Activated T-helper 1 cell treated with anti-CD3 and anti-CD28 coated beads, Interleukin-2, amount 50 U/mL, for 16 hours (primary cell): ENCODE measurements around the gene RELCH.

Experiments
- DNase-seq, 2 donors: peaks; one replicate each; pipeline ENCODE4 v3.0.0-alpha.2; 2020; ENCODE audit warnings: low read depth in 1 of 2, low spot score in 1 of 2

The RELCH gene

DNA sequence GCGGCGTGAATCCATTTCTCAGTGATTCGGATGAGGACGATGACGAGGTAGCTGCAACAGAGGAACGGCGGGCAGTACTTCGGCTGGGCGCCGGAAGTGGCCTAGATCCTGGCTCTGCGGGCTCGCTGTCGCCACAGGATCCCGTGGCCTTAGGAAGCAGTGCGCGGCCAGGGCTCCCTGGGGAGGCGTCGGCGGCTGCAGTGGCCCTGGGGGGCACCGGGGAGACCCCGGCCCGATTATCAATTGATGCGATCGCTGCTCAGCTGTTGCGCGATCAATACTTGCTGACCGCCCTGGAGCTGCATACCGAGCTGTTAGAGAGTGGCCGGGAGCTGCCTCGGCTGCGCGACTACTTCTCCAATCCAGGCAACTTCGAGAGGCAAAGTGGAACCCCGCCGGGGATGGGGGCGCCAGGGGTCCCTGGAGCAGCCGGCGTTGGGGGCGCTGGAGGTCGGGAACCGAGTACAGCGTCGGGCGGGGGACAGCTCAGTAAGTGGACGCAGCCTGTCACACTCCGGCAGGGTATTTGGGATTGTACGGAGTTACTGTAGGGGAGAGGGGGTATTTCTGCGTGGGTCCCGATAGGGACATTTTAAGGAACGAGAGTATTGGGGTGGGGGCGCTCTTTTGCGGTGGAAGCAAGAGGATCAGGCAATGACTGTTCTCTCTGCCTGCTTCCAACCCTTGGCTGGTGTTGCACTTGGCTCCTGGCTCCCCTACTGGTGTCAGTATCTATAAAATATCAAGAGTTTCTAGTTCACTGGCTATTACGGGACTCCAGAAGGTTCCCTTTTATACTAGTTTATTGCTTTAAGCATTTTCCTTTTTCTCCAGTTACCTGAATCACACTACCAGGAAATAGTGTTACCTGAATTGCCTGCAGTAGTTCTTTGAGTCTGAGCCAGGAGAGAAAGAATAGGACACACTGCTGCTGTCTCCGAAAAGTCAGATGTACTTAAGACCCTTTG is 772 bp downstream of the RELCH start:
- DNase-seq, result peak in 1 of 2 donors; percentile 4

DNA sequence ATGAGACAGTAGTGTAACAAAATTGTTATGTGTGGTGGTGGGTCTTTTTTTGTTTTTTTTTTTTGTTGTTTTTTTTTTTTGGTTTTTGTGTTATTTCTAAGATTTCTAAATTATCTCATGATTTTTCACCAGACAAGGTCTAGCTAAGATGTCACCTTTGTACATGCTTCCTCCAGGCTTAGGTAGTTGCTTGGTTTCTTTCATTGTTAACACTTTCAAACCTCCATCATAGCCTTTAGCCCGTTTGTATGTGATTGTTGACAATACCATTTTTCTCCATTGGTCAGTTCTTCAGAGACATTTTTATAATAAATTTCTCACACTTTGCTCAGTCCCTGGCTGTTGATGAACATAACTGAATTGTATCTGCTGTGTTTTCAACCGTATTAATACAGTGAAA is 2.2 kb downstream of the RELCH start:
- DNase-seq, result no peak

DNA sequence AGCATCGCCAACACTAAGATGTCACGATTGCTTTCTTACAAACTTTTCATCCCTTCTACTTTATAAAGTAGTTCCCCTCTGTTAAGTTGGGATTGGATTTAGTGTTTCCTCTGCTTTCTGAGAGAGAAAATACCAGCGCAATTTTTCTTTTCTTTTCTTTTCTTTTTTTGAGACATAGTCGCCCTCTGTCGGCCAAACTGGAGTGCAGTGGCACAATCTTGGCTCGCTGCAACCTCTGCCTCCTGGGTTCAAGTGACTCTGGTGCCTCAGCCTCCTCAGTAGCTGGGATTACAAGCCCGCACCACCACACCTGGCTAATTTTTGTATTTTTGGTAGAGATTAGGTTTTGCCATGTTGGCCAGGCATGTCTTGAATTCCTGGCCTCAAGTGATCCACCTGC is 9.0 kb downstream of the RELCH start:
- no peak for DNase-seq

- DNase-seq, result no peak
Measured at GRCh38 chr18:62196980-62197379, 9.9 kb downstream of the RELCH start.

GRCh38 chr18:62198259-62198658 is 11.2 kb downstream of the RELCH start:
- no peak for DNase-seq

DNA sequence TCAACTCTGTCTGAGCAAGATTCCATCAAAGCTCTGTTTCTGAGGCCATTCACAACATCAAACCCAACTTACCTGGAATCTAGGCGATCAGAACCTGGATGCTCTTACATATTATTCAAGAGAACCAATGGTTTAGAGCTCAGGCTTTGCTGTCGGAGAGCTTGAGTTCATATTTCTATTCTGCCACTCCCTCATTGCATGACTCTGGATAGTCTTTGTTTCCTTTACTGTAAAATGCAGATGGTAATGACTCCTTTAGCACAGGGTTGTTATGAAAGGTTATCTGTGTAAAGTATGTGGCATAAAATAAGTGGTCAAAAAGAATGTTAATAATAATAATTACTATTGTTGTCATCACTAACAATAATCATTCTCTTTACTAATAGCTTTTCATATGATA is 12.6 kb downstream of the RELCH start:
- DNase-seq, result no peak

DNA sequence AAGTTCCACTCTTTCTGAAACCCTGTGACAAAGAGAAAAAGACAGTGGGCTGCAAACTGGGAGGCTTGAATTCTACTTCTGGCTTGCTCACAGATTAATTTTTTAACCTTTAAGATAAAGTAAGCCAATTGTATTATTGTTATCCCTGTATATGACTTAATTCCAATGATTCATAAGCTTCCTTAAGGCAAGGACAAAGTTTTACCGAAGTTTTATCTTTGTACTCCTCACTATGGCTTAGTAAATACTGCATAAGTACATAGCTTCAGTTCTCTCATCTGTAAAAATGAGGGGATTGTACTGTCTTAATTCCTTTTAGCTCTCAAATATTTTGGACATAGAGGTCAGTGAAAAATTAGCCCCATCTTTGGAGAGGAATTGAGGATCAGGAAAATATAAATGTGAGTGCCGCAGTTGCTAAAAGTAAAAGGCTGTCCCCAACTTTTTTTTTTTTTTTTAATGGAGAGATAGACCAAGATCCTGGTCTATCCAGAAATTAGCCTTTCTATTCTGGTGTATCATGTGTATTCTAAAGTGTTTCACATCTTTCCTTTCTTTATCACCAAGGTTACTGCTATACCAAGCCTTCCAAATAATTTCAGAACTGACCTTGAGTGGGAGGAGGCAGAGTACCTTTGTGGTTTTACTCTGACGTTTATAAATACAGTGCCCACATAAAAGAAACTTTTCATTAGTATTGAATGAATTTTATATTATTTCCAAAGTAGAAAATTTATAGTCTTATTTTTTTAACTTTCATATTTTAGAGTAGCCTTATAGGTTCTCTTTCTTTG is 13.3 kb downstream of the RELCH start:
- DNase-seq, result no peak

DNA sequence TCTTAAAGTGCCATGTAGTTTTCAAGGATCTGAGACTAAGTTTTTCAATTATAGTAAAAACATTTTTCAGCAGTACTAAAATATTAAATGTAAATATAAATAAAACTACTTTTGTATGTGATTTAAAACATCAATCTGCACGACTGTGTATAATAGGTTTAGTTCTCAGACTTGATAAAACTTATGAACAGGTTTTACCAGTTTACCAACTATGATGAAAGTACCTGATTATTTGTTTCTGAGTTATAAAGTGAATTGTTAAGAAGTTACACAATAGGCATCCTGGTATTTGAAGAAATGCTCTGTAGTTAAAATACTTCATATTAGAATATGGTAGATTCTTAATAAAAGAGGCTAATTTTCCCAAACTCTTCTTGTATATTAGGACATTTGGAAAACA is 14.8 kb downstream of the RELCH start:
- no peak for DNase-seq

- no peak for DNase-seq
Measured at GRCh38 chr18:62205824-62206223, 18.8 kb downstream of the RELCH start.

DNA sequence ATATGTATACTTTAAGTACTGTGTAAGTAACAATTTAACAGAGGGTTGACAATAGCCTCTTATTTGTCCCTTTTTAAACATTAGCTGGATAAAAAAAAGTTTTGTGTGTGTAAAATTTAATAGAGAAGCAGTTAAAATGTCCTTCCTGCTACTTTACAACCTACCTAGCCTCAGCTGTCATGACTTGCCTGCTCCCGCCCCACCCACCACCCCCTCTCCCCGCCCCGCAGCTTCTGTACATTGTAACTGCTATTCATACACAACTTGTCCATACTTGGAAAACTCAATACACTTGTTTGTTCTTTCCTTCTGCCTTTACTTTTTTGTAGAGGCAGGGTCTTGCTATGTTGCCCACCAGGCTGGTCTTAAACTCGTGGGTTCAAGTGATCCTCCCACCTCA is 19.5 kb downstream of the RELCH start:
- no peak for DNase-seq

GRCh38 chr18:62209046-62209445 is 22.0 kb downstream of the RELCH start:
- DNase-seq, result no peak

DNA sequence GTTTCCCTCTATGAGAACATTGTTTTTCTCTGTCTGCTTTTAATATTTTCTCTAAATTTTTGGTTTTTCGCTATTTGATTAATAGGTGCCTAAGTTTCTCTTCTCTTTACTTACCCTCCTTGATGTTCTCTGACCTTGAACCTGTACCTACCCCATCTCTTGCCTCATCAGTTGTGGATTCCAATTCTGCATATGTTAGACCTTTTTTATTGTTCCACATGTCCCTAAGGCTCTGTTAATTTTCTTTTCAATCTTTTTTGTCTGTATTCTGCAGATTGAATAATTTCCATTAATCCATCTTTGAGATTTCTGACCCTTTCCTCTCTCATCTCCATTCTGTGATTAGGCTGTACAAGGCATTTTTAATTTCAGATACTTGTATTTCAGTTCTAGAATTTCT is 23.1 kb downstream of the RELCH start:
- no peak for DNase-seq

DNA sequence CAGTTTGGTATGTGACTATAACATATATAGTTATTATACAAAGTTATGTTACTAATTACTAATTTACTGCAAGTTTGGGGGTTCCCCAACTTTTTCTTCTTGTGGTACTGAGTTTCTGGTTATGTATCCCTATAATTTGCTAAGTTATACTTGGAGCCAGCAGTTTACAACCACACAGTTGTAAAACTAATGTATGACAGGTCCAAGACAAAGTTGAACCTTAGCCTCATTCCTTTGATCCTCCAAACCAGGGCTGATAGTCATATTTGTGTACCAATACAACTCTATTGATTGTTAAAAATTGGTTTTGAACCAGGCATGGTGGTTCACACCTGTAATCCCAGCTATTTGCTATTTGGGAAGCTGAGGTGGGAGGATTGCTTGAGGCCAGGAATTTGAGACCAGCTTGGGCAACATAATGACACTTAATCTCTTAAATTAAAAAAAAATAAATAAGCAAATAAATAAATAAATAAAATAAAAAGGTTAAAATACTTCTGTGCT is 24.3 kb downstream of the RELCH start:
- DNase-seq, result no peak

GRCh38 chr18:62214790-62215189 is 27.7 kb downstream of the RELCH start:
- DNase-seq, result no peak

GRCh38 chr18:62224229-62224628 is 37.2 kb downstream of the RELCH start:
- no peak for DNase-seq

- DNase-seq, result no peak
Measured at GRCh38 chr18:62226047-62226446, 39.0 kb downstream of the RELCH start.

GRCh38 chr18:62236252-62236651 is 49.2 kb downstream of the RELCH start:
- DNase-seq, result no peak

DNA sequence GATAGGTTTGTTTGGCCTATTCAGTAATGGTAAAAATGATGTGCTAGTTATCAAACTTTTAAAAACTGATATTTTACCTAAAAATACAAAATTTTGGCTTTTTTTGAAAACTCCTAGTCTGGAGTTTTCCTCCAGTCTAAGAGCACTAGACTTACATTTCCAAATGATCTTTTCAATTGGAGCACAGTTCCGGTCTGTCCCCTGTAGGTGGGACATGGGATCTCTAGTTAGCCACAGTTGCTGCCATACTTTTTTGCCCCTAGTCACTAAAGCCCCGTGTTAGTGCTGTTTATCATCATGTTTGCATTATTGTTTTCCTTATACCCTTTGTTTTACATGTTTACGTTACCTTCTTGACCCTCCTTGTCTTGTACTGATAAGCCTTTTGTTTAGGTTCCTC is 52.4 kb downstream of the RELCH start:
- no peak for DNase-seq

- no peak for DNase-seq
Measured at GRCh38 chr18:62242955-62243354, 55.9 kb downstream of the RELCH start.

DNA sequence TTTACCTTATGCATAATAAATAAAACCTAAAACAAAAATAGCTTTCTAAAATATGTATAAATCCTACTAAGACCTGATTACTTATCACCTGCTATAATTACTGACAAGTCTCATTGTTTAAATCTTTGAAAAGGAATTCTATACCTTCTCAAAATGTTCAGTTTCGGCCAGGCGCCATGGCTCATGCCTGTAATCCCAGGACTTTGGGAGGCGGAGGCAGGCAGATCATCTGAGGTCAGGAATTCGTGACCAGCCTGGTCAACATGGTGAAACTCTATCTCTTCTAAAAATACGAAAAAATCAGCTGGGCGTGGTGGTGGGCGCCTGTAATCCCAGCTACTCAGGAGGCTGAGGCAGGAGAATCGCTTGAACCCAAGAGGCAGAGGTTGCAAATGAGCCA is 58.1 kb downstream of the RELCH start:
- no peak for DNase-seq

DNA sequence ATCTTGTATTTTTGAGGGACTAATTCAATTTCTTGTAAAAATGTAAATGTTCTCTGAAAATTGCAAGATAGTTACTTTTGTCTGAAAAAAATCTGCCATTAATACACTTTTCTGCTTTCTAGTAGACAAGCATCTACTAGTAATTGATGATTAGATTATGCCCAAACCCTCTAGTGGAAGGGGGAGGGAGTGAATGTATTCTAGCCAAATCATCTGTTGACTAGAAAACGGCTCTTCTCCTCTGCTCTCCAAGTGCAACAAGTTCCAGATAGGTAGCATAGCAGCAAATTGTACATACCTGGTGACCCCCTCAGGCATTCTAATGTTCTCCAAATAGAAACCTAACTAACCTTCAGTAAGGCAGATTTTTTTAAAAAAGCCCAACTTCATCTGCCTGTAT is 58.6 kb downstream of the RELCH start:
- DNase-seq, result no peak

GRCh38 chr18:62248313-62248712 is 61.3 kb downstream of the RELCH start:
- DNase-seq, result no peak
